H9 (cell line): ENCODE measurements around the gene AKT1. TPM values are rescaled to one million over a fixed set of nuclear protein-coding genes. Genes with fewer than 3 reads are reported as not detected.
A peak's percentile ranks its signal among the peaks of the same experiment; 100 is the strongest.

Experiments used
- DNase-seq: peaks from one replicate; pipeline ENCODE4 v3.0.0-alpha.2; 2017
- H2AFZ ChIP-seq: one replicate; pipeline ENCODE4 v1.6.1; 2013; ENCODE audit warnings: mild to moderate bottlenecking, low read length, control low read depth, moderate library complexity
- H2AK5ac ChIP-seq: 2 replicates; pipeline ENCODE4 v1.6.1; 2013; ENCODE audit warnings: low read length, control low read depth, mixed read lengths; ENCODE audit not compliant: insufficient read length
- H2BK120ac ChIP-seq: one replicate; pipeline ENCODE4 v1.6.1; 2013; ENCODE audit warnings: low read depth, mild to moderate bottlenecking, low read length, control low read depth, inconsistent platforms; ENCODE audit not compliant: poor library complexity, severe bottlenecking
- H2BK12ac ChIP-seq: 2 replicates; pipeline ENCODE4 v1.6.1; 2013; ENCODE audit warnings: low read length, control low read depth, mixed read lengths, low read depth; ENCODE audit not compliant: insufficient read length
- H2BK15ac ChIP-seq: 2 replicates; pipeline ENCODE4 v1.6.1; 2013; ENCODE audit warnings: low read depth, low read length, control low read depth
- H2BK20ac ChIP-seq: one replicate; pipeline ENCODE4 v1.6.1; 2013; ENCODE audit warnings: low read depth, mild to moderate bottlenecking, low read length, control low read depth, inconsistent platforms; ENCODE audit not compliant: poor library complexity, severe bottlenecking
- H2BK5ac ChIP-seq: 2 replicates; pipeline ENCODE4 v1.6.1; 2013; ENCODE audit warnings: low read length, control low read depth, mixed read lengths; ENCODE audit not compliant: insufficient read length
- H3K14ac ChIP-seq: 2 replicates; pipeline ENCODE4 v1.6.1; 2013; ENCODE audit warnings: low read length, control low read depth; ENCODE audit not compliant: insufficient read depth
- H3K18ac ChIP-seq: 2 replicates; pipeline ENCODE4 v1.6.1; 2013; ENCODE audit warnings: low read depth, mild to moderate bottlenecking, mixed read lengths, low read length, control low read depth; ENCODE audit not compliant: insufficient read length
- H3K23ac ChIP-seq: 2 replicates; pipeline ENCODE4 v1.6.1; 2013; ENCODE audit warnings: low read length, control low read depth, mixed read lengths, low read depth; ENCODE audit not compliant: insufficient read length
- H3K23me2 ChIP-seq: 2 replicates; pipeline ENCODE4 v1.6.1; 2013; ENCODE audit warnings: low read depth, mild to moderate bottlenecking, mixed read lengths, low read length, control low read depth; ENCODE audit not compliant: insufficient read length, poor library complexity, severe bottlenecking
- H3K27ac ChIP-seq: 2 replicates; pipeline ENCODE4 v1.5.1; 2013; ENCODE audit warnings: low read length, control low read depth, mixed read lengths, low read depth; ENCODE audit not compliant: insufficient read length
- H3K27me3 ChIP-seq: 2 replicates; pipeline ENCODE4 v1.6.1; 2013; ENCODE audit warnings: low read length, control low read depth, inconsistent platforms; ENCODE audit not compliant: insufficient read depth
- H3K4ac ChIP-seq: 2 replicates; pipeline ENCODE4 v1.6.1; 2013; ENCODE audit warnings: low read depth, mild to moderate bottlenecking, control low read depth, inconsistent platforms, low read length, moderate library complexity
- H3K4me1 ChIP-seq: 2 replicates; pipeline ENCODE4 v1.6.1; 2013; ENCODE audit warnings: low read length, control low read depth, inconsistent platforms; ENCODE audit not compliant: insufficient read depth
- H3K4me2 ChIP-seq: 2 replicates; pipeline ENCODE4 v1.6.1; 2013; ENCODE audit warnings: low read length, control low read depth, mixed read lengths; ENCODE audit not compliant: insufficient read length, insufficient read depth
- H3K56ac ChIP-seq: 2 replicates; pipeline ENCODE4 v1.6.1; 2013; ENCODE audit warnings: low read depth, mild to moderate bottlenecking, mixed read lengths, low read length, control low read depth; ENCODE audit not compliant: insufficient read length
- H3K79me1 ChIP-seq: 2 replicates; pipeline ENCODE4 v1.6.1; 2013; ENCODE audit warnings: low read depth, mild to moderate bottlenecking, moderate library complexity, low read length, control low read depth, inconsistent platforms; ENCODE audit not compliant: insufficient read depth, poor library complexity, severe bottlenecking
- H3K79me2 ChIP-seq: 2 replicates; pipeline ENCODE4 v1.6.1; 2013; ENCODE audit warnings: low read length, control low read depth, inconsistent platforms; ENCODE audit not compliant: insufficient read depth
- H3K9ac ChIP-seq: 2 replicates; pipeline ENCODE4 v1.6.1; 2013; ENCODE audit warnings: low read length, control low read depth, mixed read lengths; ENCODE audit not compliant: insufficient read length; ENCODE audit errors: extremely low read depth
- H3K9me3 ChIP-seq: one replicate; pipeline ENCODE4 v1.6.1; 2013; ENCODE audit warnings: low read depth, low read length, inconsistent platforms; ENCODE audit not compliant: control insufficient read depth
- H3T11ph ChIP-seq: one replicate; pipeline ENCODE4 v1.6.1; 2013; ENCODE audit warnings: mild to moderate bottlenecking, low read length, control low read depth, inconsistent platforms
- H4K20me1 ChIP-seq: one replicate; pipeline ENCODE4 v1.6.1; 2013; ENCODE audit not compliant: control insufficient read depth, insufficient read length, insufficient read depth
- H4K5ac ChIP-seq: 2 replicates; pipeline ENCODE4 v1.6.1; 2013; ENCODE audit warnings: low read depth, mild to moderate bottlenecking, mixed read lengths, low read length, control low read depth; ENCODE audit not compliant: insufficient read length
- H4K8ac ChIP-seq: replicated peaks from 2 replicates; pipeline ENCODE4 v1.6.1; 2013; ENCODE audit warnings: low read length, control low read depth, mixed read lengths, low read depth; ENCODE audit not compliant: insufficient read length
- H4K91ac ChIP-seq: 2 replicates; pipeline ENCODE4 v1.6.1; 2013; ENCODE audit warnings: low read depth, mild to moderate bottlenecking, moderate library complexity, mixed read lengths, low read length, control low read depth; ENCODE audit not compliant: insufficient read length
- H3K27ac Mint-ChIP-seq, 3 experiments: 2 replicates in 2 of 3; 3 replicates in 1 of 3; pipeline ENCODE4 v1.8.0; 2020 to 2021; ENCODE audit warnings: mixed read lengths in 3 of 3, mild to moderate bottlenecking in 1 of 3, moderate library complexity in 1 of 3
- H3K27me3 Mint-ChIP-seq: 2 replicates; pipeline ENCODE4 v1.8.0; 2021; ENCODE audit warnings: low read depth, mild to moderate bottlenecking, moderate library complexity, mixed read lengths
- H3K36me3 Mint-ChIP-seq, 3 experiments: 2 replicates in 2 of 3; 3 replicates in 1 of 3; pipeline ENCODE4 v1.8.0; 2020 to 2021; ENCODE audit warnings: low read depth in 3 of 3, mixed read lengths in 3 of 3; ENCODE audit not compliant: insufficient read depth in 1 of 3
- H3K4me1 Mint-ChIP-seq, 2 experiments: 2 replicates each; pipeline ENCODE4 v1.8.0; 2020; ENCODE audit warnings: mixed read lengths in 2 of 2
- H3K4me3 Mint-ChIP-seq, 2 experiments: 2 replicates in 1 of 2; 3 replicates in 1 of 2; pipeline ENCODE4 v1.8.0; 2020 to 2021; ENCODE audit warnings: mild to moderate bottlenecking in 2 of 2, mixed read lengths in 2 of 2, moderate library complexity in 1 of 2
- H3K9me3 Mint-ChIP-seq, 2 experiments: 2 replicates in 1 of 2; 3 replicates in 1 of 2; pipeline ENCODE4 v1.8.0; 2020; ENCODE audit warnings: mild to moderate bottlenecking in 2 of 2, mixed read lengths in 2 of 2, moderate library complexity in 1 of 2
- CTCF ChIP-seq: fragments of 200-600 bp; sonication (generic); conservative IDR thresholded peaks from 3 replicates; pipeline ENCODE4 v1.8.0; 2021; ENCODE audit warnings: antibody characterized with exemption, mild to moderate bottlenecking
- WGBS: extraction: QIAGEN DNeasy Blood & Tissue Kit; methylation state at CpG from one replicate; pipeline ENCODE4 v1.1.7; 2013; ENCODE audit warnings: missing lambda C conversion rate, low lambda C conversion rate, mixed read lengths; ENCODE audit not compliant: insufficient read length; ENCODE audit errors: extremely low coverage; 5-methylcytosine and 5-hydroxymethylcytosine counted together
- total RNA-seq: library from RNA; stranded (reverse); gene quantifications from 2 replicates; pipeline ENCODE4 v1.2.1, GENCODE V29; 2021

AKT1 gene
- total RNA-seq, 1 experiment from 2014 or later = 101 TPM

- no peaks in the 10 kb centered on the region for H3K9me3 ChIP-seq
- no peak overlapping the region for H3K27ac ChIP-seq
- H2BK20ac ChIP-seq = no peak overlapping the region
- Mint-ChIP-seq H3K27ac (no peak overlapping the region), H3K27me3 (no peaks in the 10 kb centered on the region), H3K36me3 (peaks cover 4 to 19% (median 16%) of the 10 kb centered on the region in 3 experiments; a peak in 6 of 7 replicates), H3K4me3 (no peak overlapping the region), H3K4me1 (peaks cover 0 to 2% of the 10 kb centered on the region in 2 experiments; a peak in 1 of 4 replicates), H3K9me3 (no peaks in the 10 kb centered on the region)
- H2BK15ac ChIP-seq = no peak overlapping the region
- no peak overlapping the region for H3K9ac ChIP-seq
- no peak for TF ChIP-seq CTCF
- no peak overlapping the region for H3K4me2 ChIP-seq
- no peak for DNase-seq
- no peaks in the 10 kb centered on the region for H3K79me1 ChIP-seq
- H4K5ac ChIP-seq = no peak overlapping the region
- no peaks in the 10 kb centered on the region; the same call in 1 of the 2 replicates for H3K79me2 ChIP-seq
- H3K4ac ChIP-seq = no peak overlapping the region
- H3K18ac ChIP-seq = no peak overlapping the region
- no peak overlapping the region for H2AK5ac ChIP-seq
- 0 out of 2 replicates have a peak overlapping the region, but pooled peaks have one; percentile 36 for H3K14ac ChIP-seq
- no peak overlapping the region for H3K23ac ChIP-seq
- H2AFZ ChIP-seq = no peak overlapping the region
- no peak overlapping the region for H4K91ac ChIP-seq
- H3K27me3 ChIP-seq = no peaks in the 10 kb centered on the region
- WGBS = no CpG with 5 or more reads among the region's 30 CpGs
- H2BK12ac ChIP-seq = no peak overlapping the region
- no peaks in the 10 kb centered on the region for H3K23me2 ChIP-seq
- no peaks in the 10 kb centered on the region for H4K20me1 ChIP-seq
- H4K8ac ChIP-seq = no peak overlapping the region
- no peaks in the 10 kb centered on the region for H3K4me1 ChIP-seq
- H3K56ac ChIP-seq = no peak overlapping the region
- no peak overlapping the region for H2BK5ac ChIP-seq
- no peak overlapping the region for H2BK120ac ChIP-seq
- H3T11ph ChIP-seq = no peak overlapping the region
These were observed 8.5 kb downstream of the AKT1 start for GRCh38 chr14:104786726-104787675.
